ENCODE results near the gene RAMP3. TPM values are rescaled to one million over a fixed set of nuclear protein-coding genes. Genes with fewer than 3 reads are reported as not detected.

Gene RAMP3
- total and polyA plus RNA-seq, 9 of the 15 experiments (the other 6 are each of a cell fraction or from before 2014, with no cell fraction given), result not detected

DNA sequence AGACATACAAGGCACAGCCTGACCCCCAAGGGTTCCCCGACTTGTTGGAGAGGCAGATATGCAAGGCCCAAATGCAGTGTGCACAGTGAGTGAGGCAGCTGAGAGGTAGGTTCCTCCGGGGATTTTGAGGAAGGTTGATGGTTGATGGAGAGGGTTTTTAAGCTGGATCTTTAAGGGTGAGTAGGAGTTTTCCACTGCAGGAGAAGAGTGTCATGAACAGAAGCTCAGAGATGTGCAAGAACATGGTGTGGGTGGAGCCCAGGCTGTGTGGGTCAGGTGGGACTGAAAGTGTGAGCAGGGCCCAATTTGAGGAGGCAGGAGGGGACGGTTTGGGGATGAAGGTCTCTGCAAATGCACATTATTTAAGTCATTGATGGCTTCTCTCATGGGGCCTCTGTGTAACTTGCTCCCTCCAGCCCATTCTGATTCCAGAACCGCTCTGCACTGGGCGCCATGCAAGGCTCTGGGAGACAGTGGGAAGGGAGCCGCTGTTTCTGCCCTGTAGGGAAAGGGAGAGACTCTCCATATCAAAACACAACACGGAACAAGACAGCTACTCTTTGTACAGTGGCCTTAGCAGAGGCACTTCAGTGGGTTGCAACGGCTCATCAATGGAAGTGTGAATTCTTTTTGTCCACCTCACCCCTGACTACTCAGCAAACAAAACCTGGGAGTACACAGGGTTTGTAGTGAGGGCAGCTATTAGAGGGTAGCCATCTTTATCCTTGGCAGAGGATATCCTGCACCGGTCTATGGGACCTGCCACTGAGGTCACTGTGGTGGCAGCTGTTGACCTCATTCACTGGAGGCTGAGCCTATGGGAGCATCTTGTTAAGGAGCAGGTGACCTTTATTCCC, 29.7 kb downstream of the RAMP3 start:
- FAIRE-seq, result no peak
- under 1% methylated on average over 9 of the region's 9 CpGs for WGBS (ENCODE audit: insufficient coverage, low coverage, missing lambda C conversion rate)

More for the DNA sequence above, 29.7 kb downstream of the RAMP3 start:
- intact Hi-C loops (cut with micrococcal nuclease) (no loop called here), in situ Hi-C loops (cut with MboI) (no loop called here)
- Histone ChIP-seq H3K36me3 (ENCODE audit: control insufficient read depth, insufficient read depth, low read length) (no peaks in the 10 kb centered on the region), H2AFZ (ENCODE audit: low read depth, low read length) (no peak overlapping the region), H3K4me2 (ENCODE audit: insufficient read depth, low read length) (no peak overlapping the region), H3K9me3 (replicated peaks; ENCODE audit: control insufficient read depth, insufficient read depth, low read depth, low read length) (no peaks in the 10 kb centered on the region), H3K4me3 (no peak overlapping the region), H3K9me1 (ENCODE audit: control insufficient read depth, insufficient read depth, low read length) (no peaks in the 10 kb centered on the region), H3K27ac (ENCODE audit: extremely low read depth, low read depth, low read length) (no peak overlapping the region), H3K4me1 (replicated peaks in 1 of 2; ENCODE audit: control insufficient read depth in 2 of 2, insufficient read depth in 2 of 2, low read length in 2 of 2) (0 out of 5 replicates have a peak, but pooled peaks cover 0 to 3% of the 10 kb centered on the region in 2 experiments), H3K79me2 (ENCODE audit: control insufficient read depth, insufficient read depth, low read length) (no peaks in the 10 kb centered on the region), H3K27me3 (ENCODE audit: control insufficient read depth in 2 of 2, insufficient read depth in 2 of 2, low read length in 2 of 2) (peaks cover 19 to 77% of the 10 kb centered on the region in 2 experiments; a peak in 4 of 5 replicates), H4K20me1 (replicated peaks; ENCODE audit: control insufficient read depth, insufficient read depth, low read length) (peaks cover 5% of the 10 kb centered on the region; the same call in 1 of the 2 replicates), H3K9ac (ENCODE audit: insufficient read depth in 1 of 2, low read depth in 2 of 2, low read length in 2 of 2) (no peak overlapping the region)
- ATAC-seq (no peak), DNase-seq (ENCODE audit: extremely low read depth in 1 of 4, low spot score in 3 of 4) (peak in 1 of 4 experiments; percentile 5)
- BruUV-seq (replicated peaks), result no TSS peak
- ChIA-PET CTCF (ENCODE audit: low intra/inter-chr PET ratio) (no interaction called here), POLR2A (interaction anchor here (1.0 to 1.1 kb wide), 2 partner anchors 9 to 27 kb away, joined by 3 read pairs; no protein-coding TSS in a partner anchor)
- no peak for TF ChIP-seq BMI1 (IDR thresholded peaks at IDR 0.05; ENCODE audit: low read length)
- TF ChIP-seq, protein P1, sequence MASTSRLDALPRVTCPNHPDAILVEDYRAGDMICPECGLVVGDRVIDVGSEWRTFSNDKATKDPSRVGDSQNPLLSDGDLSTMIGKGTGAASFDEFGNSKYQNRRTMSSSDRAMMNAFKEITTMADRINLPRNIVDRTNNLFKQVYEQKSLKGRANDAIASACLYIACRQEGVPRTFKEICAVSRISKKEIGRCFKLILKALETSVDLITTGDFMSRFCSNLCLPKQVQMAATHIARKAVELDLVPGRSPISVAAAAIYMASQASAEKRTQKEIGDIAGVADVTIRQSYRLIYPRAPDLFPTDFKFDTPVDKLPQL (IDR thresholded peaks at IDR 0.05; ENCODE audit: extremely low read depth, insufficient read length), result no peak
- TF ChIP-seq RBM14 (IDR thresholded peaks at IDR 0.05; ENCODE audit: borderline replicate concordance, insufficient read depth, low read depth, low read length), result no peak
- TF ChIP-seq KLF6 (CRISPR knock-in tag; IDR thresholded peaks at IDR 0.05; ENCODE audit: borderline replicate concordance), result no peak
- TF ChIP-seq ZNF639 (CRISPR knock-in tag; conservative IDR thresholded peaks at IDR 0.05 in 1 of 2, IDR thresholded peaks at IDR 0.05 in 1 of 2), result no peak
- TF ChIP-seq ZNF197 (CRISPR knock-in tag; IDR thresholded peaks at IDR 0.05; ENCODE audit: low read depth), result no peak
- TF ChIP-seq ZNF644 (tag; IDR thresholded peaks at IDR 0.05; ENCODE audit: low read depth), result no peak
- no peak for TF ChIP-seq PKNOX1 (IDR thresholded peaks at IDR 0.05)
- TF ChIP-seq, protein P2, sequence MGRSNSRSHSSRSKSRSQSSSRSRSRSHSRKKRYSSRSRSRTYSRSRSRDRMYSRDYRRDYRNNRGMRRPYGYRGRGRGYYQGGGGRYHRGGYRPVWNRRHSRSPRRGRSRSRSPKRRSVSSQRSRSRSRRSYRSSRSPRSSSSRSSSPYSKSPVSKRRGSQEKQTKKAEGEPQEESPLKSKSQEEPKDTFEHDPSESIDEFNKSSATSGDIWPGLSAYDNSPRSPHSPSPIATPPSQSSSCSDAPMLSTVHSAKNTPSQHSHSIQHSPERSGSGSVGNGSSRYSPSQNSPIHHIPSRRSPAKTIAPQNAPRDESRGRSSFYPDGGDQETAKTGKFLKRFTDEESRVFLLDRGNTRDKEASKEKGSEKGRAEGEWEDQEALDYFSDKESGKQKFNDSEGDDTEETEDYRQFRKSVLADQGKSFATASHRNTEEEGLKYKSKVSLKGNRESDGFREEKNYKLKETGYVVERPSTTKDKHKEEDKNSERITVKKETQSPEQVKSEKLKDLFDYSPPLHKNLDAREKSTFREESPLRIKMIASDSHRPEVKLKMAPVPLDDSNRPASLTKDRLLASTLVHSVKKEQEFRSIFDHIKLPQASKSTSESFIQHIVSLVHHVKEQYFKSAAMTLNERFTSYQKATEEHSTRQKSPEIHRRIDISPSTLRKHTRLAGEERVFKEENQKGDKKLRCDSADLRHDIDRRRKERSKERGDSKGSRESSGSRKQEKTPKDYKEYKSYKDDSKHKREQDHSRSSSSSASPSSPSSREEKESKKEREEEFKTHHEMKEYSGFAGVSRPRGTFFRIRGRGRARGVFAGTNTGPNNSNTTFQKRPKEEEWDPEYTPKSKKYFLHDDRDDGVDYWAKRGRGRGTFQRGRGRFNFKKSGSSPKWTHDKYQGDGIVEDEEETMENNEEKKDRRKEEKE (IDR thresholded peaks at IDR 0.05; ENCODE audit: borderline replicate concordance in 1 of 2, control insufficient read depth in 1 of 2, low read depth in 2 of 2, low read length in 1 of 2), result no peak
- TF ChIP-seq PTTG1 (tag; IDR thresholded peaks at IDR 0.05; ENCODE audit: low read depth), result no peak
- TF ChIP-seq VEZF1 (CRISPR knock-in tag; IDR thresholded peaks at IDR 0.05), result no peak
